Omental fat pad (tissue), 4 donors: ENCODE data around the gene ZNRF4. TPM values are rescaled to one million over a fixed set of nuclear protein-coding genes. Genes with fewer than 3 reads are reported as not detected.

Experiments
- ATAC-seq: fragments of 150-250 bp; one replicate; pipeline ENCODE4 v1.9.1; 2016; ENCODE audit warnings: mild to moderate bottlenecking, moderate library complexity; ENCODE audit not compliant: low FRiP score
- DNase-seq: peaks from one replicate; pipeline ENCODE4 v3.0.0-alpha.2; 2019; ENCODE audit warnings: low spot score
- total RNA-seq, 4 donors: library from RNA; depleted of rRNA; stranded (reverse); fragments of >200 nt; gene quantifications; one replicate each; pipeline ENCODE4 v1.1.0, GENCODE V29; 2016
- TF ChIP-seq, protein P1 (sequence below), 3 donors: fragments of 450-650 bp; IDR thresholded peaks; one replicate each; pipeline ENCODE4 v1.5.1; 2016 to 2017; ENCODE audit warnings: antibody characterized with exemption in 3 of 3, mild to moderate bottlenecking in 3 of 3, moderate library complexity in 2 of 3

Gene ZNRF4
- total RNA-seq, 4 donors from 2014 or later, result not detected

DNA sequence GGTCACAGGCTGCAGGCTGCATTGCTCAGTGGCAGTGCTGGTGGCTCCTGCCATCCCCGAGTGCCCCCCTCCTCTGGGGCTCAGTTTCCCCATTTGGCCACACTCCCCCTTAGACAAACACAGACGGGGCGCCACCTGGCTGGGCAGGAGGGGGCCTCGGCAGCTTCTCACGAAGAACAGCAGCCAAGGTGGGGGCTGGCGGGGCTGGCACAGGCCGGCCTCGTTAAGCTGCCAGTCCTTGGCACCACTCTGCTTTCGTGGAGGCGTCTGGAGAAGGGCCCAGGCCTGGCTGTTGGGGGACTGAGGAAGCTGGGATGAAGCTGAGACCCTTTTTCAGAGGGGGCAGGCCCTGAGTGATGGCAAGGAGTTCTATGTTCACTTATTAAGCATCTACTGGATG is 3.7 kb upstream of the ZNRF4 start:
- TF ChIP-seq, protein P1, sequence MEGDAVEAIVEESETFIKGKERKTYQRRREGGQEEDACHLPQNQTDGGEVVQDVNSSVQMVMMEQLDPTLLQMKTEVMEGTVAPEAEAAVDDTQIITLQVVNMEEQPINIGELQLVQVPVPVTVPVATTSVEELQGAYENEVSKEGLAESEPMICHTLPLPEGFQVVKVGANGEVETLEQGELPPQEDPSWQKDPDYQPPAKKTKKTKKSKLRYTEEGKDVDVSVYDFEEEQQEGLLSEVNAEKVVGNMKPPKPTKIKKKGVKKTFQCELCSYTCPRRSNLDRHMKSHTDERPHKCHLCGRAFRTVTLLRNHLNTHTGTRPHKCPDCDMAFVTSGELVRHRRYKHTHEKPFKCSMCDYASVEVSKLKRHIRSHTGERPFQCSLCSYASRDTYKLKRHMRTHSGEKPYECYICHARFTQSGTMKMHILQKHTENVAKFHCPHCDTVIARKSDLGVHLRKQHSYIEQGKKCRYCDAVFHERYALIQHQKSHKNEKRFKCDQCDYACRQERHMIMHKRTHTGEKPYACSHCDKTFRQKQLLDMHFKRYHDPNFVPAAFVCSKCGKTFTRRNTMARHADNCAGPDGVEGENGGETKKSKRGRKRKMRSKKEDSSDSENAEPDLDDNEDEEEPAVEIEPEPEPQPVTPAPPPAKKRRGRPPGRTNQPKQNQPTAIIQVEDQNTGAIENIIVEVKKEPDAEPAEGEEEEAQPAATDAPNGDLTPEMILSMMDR (IDR thresholded peaks at IDR 0.05), result no peak
- ATAC-seq (no peak), DNase-seq (no peak)

DNA sequence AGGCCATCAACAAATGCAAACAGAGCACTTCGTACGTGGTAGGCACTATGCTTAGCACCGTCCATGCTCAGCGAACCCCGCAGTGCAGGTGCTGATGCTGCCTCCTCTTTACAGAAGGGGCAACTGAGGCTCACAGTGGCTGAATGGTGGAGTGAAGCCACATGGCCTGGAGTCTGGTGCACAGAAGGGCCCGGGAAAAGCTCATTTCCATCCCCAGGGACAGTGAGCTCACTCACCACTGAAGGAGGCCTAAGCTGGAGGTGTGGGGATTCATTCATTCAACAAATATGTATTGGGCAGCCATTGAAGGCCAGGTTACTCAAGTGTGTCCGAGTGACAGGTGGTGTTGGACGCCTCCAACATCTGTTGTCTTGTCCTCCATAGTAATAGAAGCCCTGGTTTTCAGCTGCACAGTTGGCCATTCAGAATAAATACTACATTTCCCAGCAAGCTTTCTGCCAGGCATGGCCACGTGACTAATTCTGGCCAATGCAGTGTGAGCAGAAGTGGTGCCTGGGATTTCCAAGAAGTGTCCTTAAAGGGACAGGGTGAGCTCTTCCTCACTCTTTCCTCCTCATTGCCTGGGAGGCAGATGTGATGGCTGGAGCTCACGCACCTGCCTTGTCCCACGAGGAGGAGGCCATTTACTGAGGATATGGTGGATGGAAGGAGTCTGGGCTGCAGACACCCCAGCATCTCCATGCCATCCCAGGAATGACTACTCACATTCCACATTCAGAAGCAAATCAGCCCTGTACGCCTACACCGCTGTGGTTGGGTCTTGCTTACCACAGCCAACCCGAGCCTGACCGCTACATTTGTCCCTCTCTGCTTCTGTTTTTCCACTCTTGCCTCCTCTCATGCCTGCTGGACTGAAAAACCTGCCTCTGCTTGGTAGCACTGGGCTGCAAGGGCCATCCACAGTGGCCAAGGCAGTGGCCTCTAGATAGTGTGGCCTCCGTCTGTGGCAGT is 2.3 kb upstream of the ZNRF4 start:
- DNase-seq, result no peak
- TF ChIP-seq, protein P1 (IDR thresholded peaks at IDR 0.05), result no peak
- ATAC-seq, result no peak

DNA sequence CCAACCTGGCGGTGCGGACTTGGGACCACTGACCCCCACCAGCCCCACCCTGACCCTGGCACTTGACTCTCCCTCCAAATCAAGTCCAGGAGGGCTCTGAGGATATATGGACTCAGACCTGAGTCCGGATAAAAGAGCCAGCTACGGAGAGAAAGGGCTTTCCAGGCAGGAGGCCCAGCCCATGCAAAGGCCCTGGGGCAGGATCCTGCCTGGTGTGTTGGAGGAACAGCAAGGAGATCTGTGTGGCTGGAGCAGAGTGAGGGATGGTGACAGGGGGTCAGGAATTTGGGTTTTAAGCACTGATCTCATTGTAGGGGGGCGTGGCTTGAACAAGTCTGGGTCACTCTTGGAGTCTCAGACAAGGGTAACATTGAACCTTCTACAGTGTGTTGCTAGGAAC is 474 bp upstream of the ZNRF4 start:
- ATAC-seq (no peak), DNase-seq (no peak)
- TF ChIP-seq, protein P1 (IDR thresholded peaks at IDR 0.05), result no peak

DNA sequence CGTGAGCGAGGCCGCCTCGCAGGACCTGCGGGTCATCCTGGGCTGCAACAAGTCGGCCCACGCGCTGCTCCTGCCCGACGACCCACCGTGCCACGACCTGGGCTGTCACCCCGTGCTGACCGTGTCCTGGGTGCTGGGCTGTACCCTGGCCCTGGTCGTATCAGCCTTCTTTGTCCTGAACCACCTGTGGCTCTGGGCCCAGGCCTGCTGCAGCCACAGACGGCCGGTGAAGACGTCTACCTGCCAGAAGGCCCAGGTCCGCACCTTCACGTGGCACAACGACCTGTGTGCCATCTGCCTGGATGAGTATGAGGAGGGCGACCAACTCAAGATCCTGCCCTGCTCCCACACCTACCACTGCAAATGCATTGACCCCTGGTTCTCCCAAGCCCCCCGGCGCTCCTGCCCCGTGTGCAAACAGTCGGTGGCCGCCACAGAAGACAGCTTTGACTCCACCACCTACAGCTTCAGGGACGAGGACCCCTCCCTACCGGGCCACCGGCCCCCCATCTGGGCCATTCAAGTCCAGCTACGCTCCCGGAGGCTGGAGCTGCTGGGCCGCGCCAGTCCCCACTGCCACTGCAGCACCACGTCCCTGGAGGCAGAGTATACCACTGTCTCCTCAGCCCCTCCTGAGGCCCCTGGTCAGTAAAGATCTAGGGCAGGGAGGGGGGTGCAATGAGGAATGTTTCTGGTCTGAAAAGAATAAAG is 1.1 kb downstream of the ZNRF4 start:
- DNase-seq (no peak), ATAC-seq (no peak)
- TF ChIP-seq, protein P1 (IDR thresholded peaks at IDR 0.05), result no peak

DNA sequence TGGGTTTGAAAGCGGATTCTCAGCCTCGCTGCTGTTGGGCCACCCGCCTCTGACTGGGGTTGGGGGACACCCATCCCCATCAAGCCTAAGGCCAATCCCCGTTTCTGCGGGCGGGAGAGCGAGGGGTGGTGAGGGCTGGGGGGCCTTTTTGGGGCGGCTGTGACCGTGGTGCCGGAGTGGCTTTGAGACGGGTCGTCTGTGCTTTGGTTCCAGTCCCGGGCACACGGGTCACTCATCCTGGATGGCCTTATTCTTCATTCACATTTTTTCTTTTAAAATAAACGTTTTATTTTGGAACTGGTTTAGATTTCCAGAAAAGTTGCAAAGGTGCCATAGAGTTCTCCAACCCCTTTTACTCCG is 1.6 kb downstream of the ZNRF4 start:
- TF ChIP-seq, protein P1 (IDR thresholded peaks at IDR 0.05), result no peak
- no peak for DNase-seq
- ATAC-seq, result no peak

DNA sequence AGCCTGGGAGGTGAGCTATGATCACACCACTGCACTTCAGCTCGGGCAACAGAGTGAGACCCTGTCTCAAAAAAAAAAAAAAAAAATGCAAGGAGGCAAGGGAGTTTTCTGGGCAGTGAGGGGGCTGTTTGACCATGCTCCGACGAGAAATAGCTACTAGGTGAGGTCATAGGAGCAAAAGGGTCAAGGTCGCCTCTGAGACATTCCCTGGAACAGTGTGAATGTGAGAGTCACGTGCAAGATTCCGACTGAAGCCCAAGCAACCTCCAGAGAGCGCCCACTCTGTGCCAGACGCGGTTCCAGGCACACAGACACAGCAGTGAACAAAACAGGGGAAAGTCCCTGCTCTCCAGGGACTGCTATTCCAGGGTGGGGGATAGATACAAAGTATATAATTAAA is 2.5 kb downstream of the ZNRF4 start:
- DNase-seq (no peak), ATAC-seq (no peak)
- TF ChIP-seq, protein P1 (IDR thresholded peaks at IDR 0.05), result no peak
